Measurements from ENCODE around the gene DIMT1.

DIMT1 gene

GRCh38 chr5:62403411-62404250, at the start of gene DIMT1 (continued):
- TF ChIP-seq ZNF473 (tag by site-specific recombination; IDR thresholded peaks at IDR 0.05) (no peak), KLF8 (tag by site-specific recombination; IDR thresholded peaks at IDR 0.05) (peak; percentile 62), ZNF280D (tag by site-specific recombination; IDR thresholded peaks at IDR 0.05) (no peak), ZNF157 (tag by site-specific recombination; IDR thresholded peaks at IDR 0.05) (no peak), ZNF560 (tag by site-specific recombination; IDR thresholded peaks at IDR 0.05; ENCODE audit: borderline replicate concordance) (no peak), ZNF311 (tag by site-specific recombination; IDR thresholded peaks at IDR 0.05; ENCODE audit: borderline replicate concordance) (no peak), PRDM4 (tag by site-specific recombination; IDR thresholded peaks at IDR 0.05) (no peak), REST (tag by site-specific recombination; IDR thresholded peaks at IDR 0.05) (peak; percentile 46; the same call in 1 of the 2 replicates), ZNF26 (tag by site-specific recombination; IDR thresholded peaks at IDR 0.05) (no peak), ZNF514 (tag by site-specific recombination; IDR thresholded peaks at IDR 0.05) (no peak), KLF10 (tag by site-specific recombination; IDR thresholded peaks at IDR 0.05) (no peak; the same call in 1 of the 2 replicates), ZNF555 (tag by site-specific recombination; conservative IDR thresholded peaks at IDR 0.05) (no peak), KLF16 (tag by site-specific recombination; IDR thresholded peaks at IDR 0.05) (peak; percentile 89), ZNF146 (tag by site-specific recombination; IDR thresholded peaks at IDR 0.05) (no peak), ZNF670 (tag by site-specific recombination; IDR thresholded peaks at IDR 0.05; ENCODE audit: low read depth) (no peak), ZNF837 (tag by site-specific recombination; IDR thresholded peaks at IDR 0.05) (no peak), ZNF596 (tag by site-specific recombination; IDR thresholded peaks at IDR 0.05) (0 out of 2 replicates have a peak, but pooled peaks have one; percentile 16), ZNF341 (tag by site-specific recombination; IDR thresholded peaks at IDR 0.05; ENCODE audit: low read depth) (no peak), ZNF623 (tag by site-specific recombination; IDR thresholded peaks at IDR 0.05) (no peak), ZNF510 (tag by site-specific recombination; IDR thresholded peaks at IDR 0.05; ENCODE audit: insufficient replicate concordance) (no peak), ZNF549 (tag by site-specific recombination; IDR thresholded peaks at IDR 0.05) (no peak), ELK4 (IDR thresholded peaks at IDR 0.05; ENCODE audit: borderline replicate concordance, low read depth, low read length) (no peak), FEZF1 (tag by site-specific recombination; IDR thresholded peaks at IDR 0.05) (no peak; the same call in 1 of the 2 replicates), ZNF335 (tag by site-specific recombination; conservative IDR thresholded peaks at IDR 0.05) (peak; percentile 95), ZNF174 (tag by site-specific recombination; IDR thresholded peaks at IDR 0.05) (no peak)
